GM12874 (cell line): ENCODE data around the gene NDFIP2.

Experiments
- CTCF ChIP-seq: IDR thresholded peaks from 2 replicates; pipeline ENCODE4 v1.5.1; 2011; ENCODE audit warnings: low read depth, mild to moderate bottlenecking, control low read depth, low read length, moderate library complexity; ENCODE audit not compliant: insufficient read depth

NDFIP2 gene

GRCh38 chr13:79593641-79594275, 112.8 kb downstream of the NDFIP2 start:
- TF ChIP-seq CTCF: no peak

GRCh38 chr13:79602936-79603335, 122.0 kb downstream of the NDFIP2 start:
- no peak for TF ChIP-seq CTCF

- TF ChIP-seq CTCF: no peak
Measured at GRCh38 chr13:79604752-79605151, 123.8 kb downstream of the NDFIP2 start.
